ENCODE measurements around the gene ERC1.

DNA sequence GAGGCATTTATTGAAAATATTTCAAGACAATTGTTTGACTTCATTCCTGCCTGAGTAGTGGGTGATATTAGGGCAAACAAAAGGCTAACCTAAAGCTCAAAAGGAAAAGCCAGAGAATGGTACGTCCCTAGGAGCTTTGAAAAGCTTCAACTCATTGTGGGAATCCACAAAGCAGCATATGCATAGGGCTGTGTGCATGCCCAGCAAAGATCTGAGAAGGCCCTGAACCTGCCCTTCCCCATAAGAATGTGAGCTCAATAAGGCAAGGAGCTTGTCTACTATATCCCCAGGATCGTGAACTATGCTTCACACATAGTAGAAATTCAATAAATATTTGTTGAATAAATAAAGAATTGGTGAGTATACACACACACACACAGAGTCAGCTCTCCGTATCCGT, 22.5 kb upstream of the ERC1 start:
- no peak for TF ChIP-seq POLR2A (IDR thresholded peaks at IDR 0.05)
- TF ChIP-seq POLR2AphosphoS5 (IDR thresholded peaks at IDR 0.05): no peak
